Tibial nerve (tissue), 3 donors: ENCODE data around the gene AFF3.

Experiments
- CTCF ChIP-seq, 5 experiments: fragments of 200-600 bp in 3 of 5; fragments of 450-650 bp in 2 of 5; sonication (generic) in 3 of 5; IDR thresholded peaks; one replicate each; pipeline ENCODE4 v1.5.1; 2016 to 2019; ENCODE audit warnings: antibody characterized with exemption in 5 of 5, mild to moderate bottlenecking in 3 of 5, moderate library complexity in 2 of 5
- POLR2A ChIP-seq, 2 donors: fragments of 450-650 bp; IDR thresholded peaks; one replicate each; pipeline ENCODE4 v1.6.1; 2017; ENCODE audit warnings: antibody characterized with exemption in 2 of 2, mild to moderate bottlenecking in 2 of 2, moderate library complexity in 2 of 2

GRCh38 chr2:99864561-99865553 lies 277.5 kb downstream of the AFF3 start:
- no peak for TF ChIP-seq CTCF (IDR thresholded peaks at IDR 0.05)
- TF ChIP-seq POLR2A (IDR thresholded peaks at IDR 0.05): no peak
